Cardiac muscle cell (in vitro differentiated cells and primary cell): ENCODE measurements around the gene PID1. TPM values are rescaled to one million over a fixed set of nuclear protein-coding genes. Genes with fewer than 3 reads are reported as not detected.

Source experiments
- DNase-seq, 2 donors: peaks; one replicate each; pipeline versions ENCODE4 v3.0.0 to v3.0.0-alpha.2; 2010 to 2017; ENCODE audit warnings: low read depth in 1 of 2, low spot score in 1 of 2
- H3K27ac ChIP-seq: fragments of 200-600 bp; sonication (generic); 2 replicates; pipeline ENCODE4 v1.5.1; 2016
- H3K27me3 ChIP-seq: fragments of 200-600 bp; sonication (generic); 2 replicates; pipeline ENCODE4 v1.6.0; 2016; ENCODE audit warnings: control low read depth
- H3K36me3 ChIP-seq: fragments of 200-600 bp; sonication (generic); 2 replicates; pipeline ENCODE4 v1.5.1; 2016; ENCODE audit warnings: control low read depth
- H3K4me1 ChIP-seq: fragments of 200-600 bp; sonication (generic); 2 replicates; pipeline ENCODE4 v1.8.1; 2017; ENCODE audit warnings: low read depth, mild to moderate bottlenecking, mixed run types
- H3K4me3 ChIP-seq: fragments of 200-600 bp; sonication (generic); 2 replicates; pipeline ENCODE4 v1.5.1; 2016; ENCODE audit warnings: mild to moderate bottlenecking
- H3K9me3 ChIP-seq: fragments of 200-600 bp; sonication (generic); 2 replicates; pipeline ENCODE4 v1.5.1; 2017; ENCODE audit warnings: low read depth, mild to moderate bottlenecking, control low read depth
- polyA plus RNA-seq: library from polyadenylated mRNA; unstranded; fragments of >200 nt; fragmentation: Nextera tagmentation; extraction: Ambion mirVana; gene quantifications from 2 replicates; pipeline ENCODE4 v1.2.1, GENCODE V29; 2016
- total RNA-seq: library from RNA; depleted of rRNA; stranded (reverse); fragments of >200 nt; gene quantifications from 2 replicates; pipeline ENCODE4 v1.2.3, GENCODE V29; 2016
- TF ChIP-seq, protein P1 (sequence below): IDR thresholded peaks from 2 replicates; pipeline ENCODE4 v1.5.1; 2012; ENCODE audit warnings: low read depth, mild to moderate bottlenecking, low read length

The PID1 gene
- total and polyA plus RNA-seq, 2 experiments from 2014 or later = 0.42 to 0.43 TPM

DNA sequence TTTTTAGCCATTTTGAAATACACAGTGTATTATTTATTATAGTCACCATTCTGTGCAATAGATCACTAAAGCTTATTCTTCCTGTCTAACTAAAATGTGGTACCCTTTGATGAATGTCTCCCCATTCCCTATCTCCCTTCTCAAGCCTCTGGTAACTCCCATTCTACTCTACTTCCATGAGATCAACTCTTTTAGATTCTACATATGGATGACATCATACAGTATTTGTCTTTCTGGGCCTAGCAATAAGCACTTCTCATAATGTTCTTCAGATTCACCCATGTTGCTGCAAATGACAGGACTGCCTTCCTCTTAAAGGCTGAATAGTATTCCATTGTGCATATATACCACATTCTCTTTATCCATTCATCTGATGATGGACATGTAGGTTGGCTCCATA is 210.9 kb downstream of the PID1 start:
- no peak overlapping the region for H3K27ac ChIP-seq
- TF ChIP-seq, protein P1, sequence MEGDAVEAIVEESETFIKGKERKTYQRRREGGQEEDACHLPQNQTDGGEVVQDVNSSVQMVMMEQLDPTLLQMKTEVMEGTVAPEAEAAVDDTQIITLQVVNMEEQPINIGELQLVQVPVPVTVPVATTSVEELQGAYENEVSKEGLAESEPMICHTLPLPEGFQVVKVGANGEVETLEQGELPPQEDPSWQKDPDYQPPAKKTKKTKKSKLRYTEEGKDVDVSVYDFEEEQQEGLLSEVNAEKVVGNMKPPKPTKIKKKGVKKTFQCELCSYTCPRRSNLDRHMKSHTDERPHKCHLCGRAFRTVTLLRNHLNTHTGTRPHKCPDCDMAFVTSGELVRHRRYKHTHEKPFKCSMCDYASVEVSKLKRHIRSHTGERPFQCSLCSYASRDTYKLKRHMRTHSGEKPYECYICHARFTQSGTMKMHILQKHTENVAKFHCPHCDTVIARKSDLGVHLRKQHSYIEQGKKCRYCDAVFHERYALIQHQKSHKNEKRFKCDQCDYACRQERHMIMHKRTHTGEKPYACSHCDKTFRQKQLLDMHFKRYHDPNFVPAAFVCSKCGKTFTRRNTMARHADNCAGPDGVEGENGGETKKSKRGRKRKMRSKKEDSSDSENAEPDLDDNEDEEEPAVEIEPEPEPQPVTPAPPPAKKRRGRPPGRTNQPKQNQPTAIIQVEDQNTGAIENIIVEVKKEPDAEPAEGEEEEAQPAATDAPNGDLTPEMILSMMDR = no peak
- H3K36me3 ChIP-seq = no peaks in the 10 kb centered on the region
- H3K4me1 ChIP-seq = peaks cover 4% of the 10 kb centered on the region
- no peaks in the 10 kb centered on the region for H3K9me3 ChIP-seq
- DNase-seq = no peak
- H3K27me3 ChIP-seq = no peaks in the 10 kb centered on the region
- no peak overlapping the region for H3K4me3 ChIP-seq

GRCh38 chr2:229059331-229060033 is 211.6 kb downstream of the PID1 start:
- Histone ChIP-seq H3K4me3 (no peak overlapping the region), H3K27ac (no peak overlapping the region), H3K36me3 (no peaks in the 10 kb centered on the region), H3K27me3 (no peaks in the 10 kb centered on the region), H3K4me1 (peaks cover 4% of the 10 kb centered on the region), H3K9me3 (no peaks in the 10 kb centered on the region)
- TF ChIP-seq, protein P1 = no peak
- no peak for DNase-seq

- Histone ChIP-seq H3K9me3 (no peaks in the 10 kb centered on the region), H3K36me3 (no peaks in the 10 kb centered on the region), H3K4me1 (peaks cover 4% of the 10 kb centered on the region), H3K27ac (no peak overlapping the region), H3K27me3 (no peaks in the 10 kb centered on the region), H3K4me3 (no peak overlapping the region)
- DNase-seq = no peak
- TF ChIP-seq, protein P1 = no peak
Measured at GRCh38 chr2:229057976-229058553, 213.0 kb downstream of the PID1 start.

GRCh38 chr2:229054311-229054710 is 216.8 kb downstream of the PID1 start:
- H3K4me1 ChIP-seq = peaks cover 4% of the 10 kb centered on the region
- H3K9me3 ChIP-seq = no peaks in the 10 kb centered on the region
- no peak for DNase-seq
- H3K27me3 ChIP-seq = no peaks in the 10 kb centered on the region
- no peaks in the 10 kb centered on the region for H3K36me3 ChIP-seq
- TF ChIP-seq, protein P1 = no peak
- no peak overlapping the region for H3K4me3 ChIP-seq
- no peak overlapping the region for H3K27ac ChIP-seq

DNA sequence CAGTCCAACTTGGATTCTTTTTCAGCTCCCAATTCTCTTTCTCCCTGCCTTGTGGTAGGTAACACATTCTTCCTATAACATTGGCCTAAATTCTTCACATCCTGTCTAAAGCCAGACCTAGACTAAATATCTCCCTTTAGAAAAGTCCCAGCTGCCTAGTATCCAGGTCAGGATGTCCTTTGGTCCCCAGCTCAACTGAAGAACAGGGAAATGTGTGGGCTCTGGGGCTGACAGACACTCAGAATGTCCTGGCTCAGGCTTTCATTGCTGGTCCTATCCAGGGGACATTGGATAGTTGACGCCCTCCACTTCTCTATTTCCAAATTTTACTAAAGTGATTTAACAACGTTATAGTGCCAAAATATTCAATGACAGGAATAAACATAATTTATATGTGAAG is 219.3 kb downstream of the PID1 start:
- H3K27ac ChIP-seq = no peak overlapping the region
- no peaks in the 10 kb centered on the region for H3K36me3 ChIP-seq
- no peaks in the 10 kb centered on the region for H3K4me1 ChIP-seq
- no peaks in the 10 kb centered on the region for H3K27me3 ChIP-seq
- DNase-seq = no peak
- H3K4me3 ChIP-seq = no peak overlapping the region
- TF ChIP-seq, protein P1 = no peak
- H3K9me3 ChIP-seq = no peaks in the 10 kb centered on the region
